SH-SY5Y (cell line): Measurements from ENCODE around the gene PTEN.

Experiments used
- GATA2 ChIP-seq: IDR thresholded peaks from 2 replicates; pipeline ENCODE4 v1.6.1; 2011; ENCODE audit warnings: mild to moderate bottlenecking, low read depth, low read length
- GATA3 ChIP-seq: IDR thresholded peaks from 2 replicates; pipeline ENCODE4 v1.6.1; 2011; ENCODE audit warnings: low read depth, mild to moderate bottlenecking, low read length, moderate library complexity

The PTEN gene

GRCh38 chr10:87863053-87863943 lies at the start of gene PTEN, which contains the start of gene KLLN:
TSS of gene PTEN (plus strand) at chr10:87863625. CDS start at chr10:87864470, 845 bp downstream.
TSS of gene KLLN (minus strand) at chr10:87863533. CDS start at chr10:87862487, 1,046 bp downstream.
- TF ChIP-seq GATA2: no peak
- TF ChIP-seq GATA3: no peak

- no peak for TF ChIP-seq GATA2
These were observed 47.1 kb upstream of the PTEN start for GRCh38 chr10:87816163-87816897.

DNA sequence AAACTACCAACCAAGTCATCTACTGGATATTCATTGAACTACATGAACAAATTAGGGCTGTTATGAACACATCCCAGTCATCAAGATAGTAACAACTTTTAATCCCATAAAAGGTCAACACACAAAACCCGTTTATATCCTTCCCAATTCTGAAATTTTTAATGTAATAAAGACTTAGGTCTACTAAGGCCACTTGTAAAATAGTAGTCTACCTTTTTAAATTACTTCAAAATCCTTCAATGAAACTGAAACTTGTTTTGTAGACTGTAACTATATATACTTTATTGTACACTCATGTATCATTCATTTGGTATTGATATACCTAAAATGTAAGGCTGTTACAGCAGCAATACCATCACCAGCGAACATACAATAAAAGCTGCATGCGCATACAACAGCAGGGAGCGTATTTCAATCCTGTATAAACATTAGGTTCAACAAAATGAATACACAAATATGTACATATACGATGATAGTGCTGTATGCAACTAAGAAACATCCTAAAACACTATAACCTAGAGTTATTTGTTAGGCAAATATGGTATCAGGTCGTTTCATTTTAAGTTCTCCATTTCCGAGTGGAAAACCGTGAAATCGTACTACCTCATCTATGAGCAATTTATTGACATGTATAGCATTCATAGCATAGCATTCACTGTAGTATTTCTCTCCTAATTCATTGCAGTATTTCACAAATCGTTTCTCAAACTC lies 46.4 kb upstream of the PTEN start:
- TF ChIP-seq GATA2 (no peak), GATA3 (no peak)

DNA sequence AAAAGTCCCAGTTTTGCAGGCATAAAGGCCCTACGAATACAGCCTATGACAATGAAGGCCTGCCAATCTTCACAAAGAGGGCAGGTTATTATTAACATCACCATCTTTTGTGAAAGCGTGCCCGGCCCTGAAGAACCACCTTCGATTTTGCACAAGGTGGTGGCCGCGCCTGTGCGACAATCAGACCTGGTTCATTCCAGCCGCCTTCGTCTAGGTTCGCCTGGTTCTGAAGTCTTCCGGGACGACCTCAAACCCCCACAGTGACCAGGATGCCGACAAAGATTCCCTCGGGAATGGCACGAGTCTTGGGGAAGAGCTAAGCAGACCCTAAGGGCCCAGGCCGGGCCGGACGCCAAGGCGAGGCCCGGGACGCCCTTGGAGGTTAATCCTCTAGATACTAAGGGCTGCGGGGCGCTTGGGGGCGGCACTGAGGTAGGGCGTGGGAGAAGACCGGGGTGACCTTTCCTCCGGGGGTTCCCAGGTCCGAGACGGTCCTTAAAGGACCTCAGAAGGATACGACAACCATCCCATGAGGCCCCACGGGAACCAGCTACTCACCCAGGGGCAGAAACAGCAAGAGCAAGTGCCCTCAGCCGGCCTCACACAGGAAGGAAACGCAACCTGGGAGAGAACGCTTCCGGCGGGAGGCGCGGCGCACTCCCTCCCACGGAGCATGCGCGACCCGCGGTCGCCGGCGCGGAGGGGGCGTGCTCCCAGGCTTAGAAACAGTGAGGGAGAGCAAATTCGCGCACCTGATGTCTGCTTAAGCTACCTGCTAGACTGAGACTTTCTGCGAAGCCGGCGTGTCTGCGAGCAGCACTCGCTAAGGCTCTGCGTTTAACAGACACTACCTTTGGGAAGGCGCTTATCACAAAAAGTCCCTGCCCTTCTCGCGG lies 45.6 kb upstream of the PTEN start, which contains the start of gene ATAD1:
TSS of gene ATAD1 (minus strand) at position 618 of the 896 bp plus-strand sequence. CDS start 3,627 bp downstream, outside the sequence.
- TF ChIP-seq GATA3: no peak
- no peak for TF ChIP-seq GATA2

GRCh38 chr10:87818505-87819288 lies 44.7 kb upstream of the PTEN start:
- TF ChIP-seq GATA3 (no peak), GATA2 (no peak)

DNA sequence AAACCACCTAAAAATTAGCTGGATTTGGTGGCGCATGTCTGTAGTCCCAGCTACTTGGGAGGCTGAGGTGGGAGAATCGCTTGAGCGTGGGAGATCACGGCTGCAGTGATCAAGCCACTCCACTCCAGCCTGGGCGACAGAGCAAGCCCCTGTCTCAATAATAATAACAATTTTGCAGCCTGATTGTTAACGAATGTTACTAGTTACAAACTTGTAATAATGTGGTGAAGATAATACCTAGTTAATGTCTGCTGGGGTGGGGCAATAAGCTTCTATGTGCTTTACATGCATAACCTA lies 44.2 kb upstream of the PTEN start:
- TF ChIP-seq GATA2 (no peak), GATA3 (no peak)

DNA sequence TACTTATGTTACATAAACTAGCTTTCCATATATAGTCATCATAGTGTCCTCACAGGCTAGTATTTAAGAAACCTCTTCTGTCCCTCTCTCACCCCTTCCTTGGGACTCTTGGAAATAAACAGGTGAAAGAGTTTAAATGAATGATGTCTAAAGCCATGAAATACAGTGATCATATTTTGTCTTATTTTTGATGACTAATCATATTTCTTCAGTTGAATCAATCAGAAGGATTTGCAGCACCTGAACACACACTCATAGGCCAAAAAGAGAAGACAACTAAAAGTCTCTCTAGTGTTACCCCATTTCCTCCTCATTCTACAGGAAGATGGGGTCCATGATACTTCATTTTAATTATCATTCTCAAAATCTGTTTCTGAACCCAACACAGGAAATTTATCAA lies 36.8 kb upstream of the PTEN start:
- no peak for TF ChIP-seq GATA3
- no peak for TF ChIP-seq GATA2

GRCh38 chr10:87827681-87828080 lies 35.7 kb upstream of the PTEN start:
- TF ChIP-seq GATA2 (no peak), GATA3 (no peak)

DNA sequence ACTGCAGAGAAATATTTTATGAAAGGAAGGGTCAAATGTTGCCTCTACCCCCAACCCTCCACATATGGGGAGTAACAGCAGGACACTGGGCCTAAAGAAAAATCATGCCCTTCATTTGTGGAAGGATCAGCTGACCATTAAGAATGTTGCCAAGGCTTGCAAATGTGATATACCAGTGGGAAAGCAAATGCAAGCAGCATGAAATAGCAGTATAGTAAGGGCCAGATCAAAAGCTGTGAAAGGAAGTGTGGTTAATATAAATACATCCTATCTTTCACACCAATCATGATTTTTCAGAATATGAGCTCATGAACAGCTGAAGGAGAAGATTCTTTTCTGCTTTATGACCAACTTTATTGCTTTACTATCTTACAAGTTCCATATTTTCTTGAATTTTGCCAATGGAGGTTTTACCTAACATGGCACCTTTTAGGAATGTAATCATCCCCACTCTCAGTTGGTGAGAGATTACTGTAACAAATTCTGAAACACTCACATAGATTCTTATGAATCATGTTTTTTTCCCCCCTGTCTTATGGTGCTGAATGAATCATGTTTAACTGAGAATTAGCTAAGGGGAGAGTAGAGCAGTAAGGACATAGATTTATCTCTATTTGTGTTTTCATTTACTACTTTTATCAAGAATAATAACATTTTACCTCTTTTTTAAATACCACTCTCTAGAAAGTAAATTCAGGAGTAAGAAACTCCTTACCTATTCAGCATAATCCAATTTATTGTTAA lies 33.3 kb upstream of the PTEN start:
- TF ChIP-seq GATA3: no peak
- TF ChIP-seq GATA2: no peak

GRCh38 chr10:87836098-87836497 lies 27.3 kb upstream of the PTEN start:
- TF ChIP-seq GATA3: no peak

DNA sequence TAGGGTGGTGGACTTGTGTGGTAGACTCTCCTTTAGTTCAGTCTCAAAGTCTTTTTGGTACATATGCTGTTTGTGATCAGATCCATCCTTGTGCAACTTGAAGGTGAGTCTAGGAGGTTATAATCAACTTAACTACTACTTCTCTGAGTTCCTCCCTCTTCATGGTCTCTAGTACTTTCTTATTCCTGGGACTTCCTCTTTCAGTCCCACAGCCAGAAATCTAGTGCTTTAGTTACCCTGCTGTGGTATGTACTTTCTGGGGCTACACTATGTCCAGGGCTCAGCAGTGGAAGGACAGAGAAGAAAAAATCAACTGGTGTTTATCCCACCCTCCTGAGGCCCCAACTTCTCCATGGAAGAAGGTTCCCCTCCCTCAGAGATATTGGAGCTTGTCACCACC lies 26.0 kb upstream of the PTEN start:
- no peak for TF ChIP-seq GATA3
- no peak for TF ChIP-seq GATA2

DNA sequence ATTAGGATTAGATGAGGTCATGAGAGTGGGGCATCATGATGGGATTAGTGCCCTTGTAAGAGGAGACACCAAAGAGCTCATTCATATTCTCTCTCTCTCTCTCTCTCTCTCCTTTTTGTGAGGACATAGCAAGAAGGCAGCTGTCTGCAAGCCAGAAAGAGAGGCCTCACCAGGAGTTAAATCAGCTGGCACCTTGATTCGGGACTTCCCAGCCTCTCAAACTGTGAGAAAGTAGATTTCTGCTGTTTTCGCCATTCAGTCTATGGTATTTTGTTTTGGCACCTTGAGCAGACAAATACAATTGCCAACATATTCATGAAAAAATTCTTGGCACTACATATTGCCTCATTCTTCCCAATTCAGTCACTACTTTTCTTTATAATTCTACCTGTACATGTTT lies 24.8 kb upstream of the PTEN start:
- TF ChIP-seq GATA2: no peak
- TF ChIP-seq GATA3: no peak
